ENCODE measurements around the gene SMG6. TPM values are rescaled to one million over a fixed set of nuclear protein-coding genes. Genes with fewer than 3 reads are reported as not detected.
A peak's percentile ranks its signal among the peaks of the same experiment; 100 is the strongest.

Gene SMG6
- total RNA-seq, 4 donors from 2014 or later = 17.9 to 24.0 (median 20.1) TPM

DNA sequence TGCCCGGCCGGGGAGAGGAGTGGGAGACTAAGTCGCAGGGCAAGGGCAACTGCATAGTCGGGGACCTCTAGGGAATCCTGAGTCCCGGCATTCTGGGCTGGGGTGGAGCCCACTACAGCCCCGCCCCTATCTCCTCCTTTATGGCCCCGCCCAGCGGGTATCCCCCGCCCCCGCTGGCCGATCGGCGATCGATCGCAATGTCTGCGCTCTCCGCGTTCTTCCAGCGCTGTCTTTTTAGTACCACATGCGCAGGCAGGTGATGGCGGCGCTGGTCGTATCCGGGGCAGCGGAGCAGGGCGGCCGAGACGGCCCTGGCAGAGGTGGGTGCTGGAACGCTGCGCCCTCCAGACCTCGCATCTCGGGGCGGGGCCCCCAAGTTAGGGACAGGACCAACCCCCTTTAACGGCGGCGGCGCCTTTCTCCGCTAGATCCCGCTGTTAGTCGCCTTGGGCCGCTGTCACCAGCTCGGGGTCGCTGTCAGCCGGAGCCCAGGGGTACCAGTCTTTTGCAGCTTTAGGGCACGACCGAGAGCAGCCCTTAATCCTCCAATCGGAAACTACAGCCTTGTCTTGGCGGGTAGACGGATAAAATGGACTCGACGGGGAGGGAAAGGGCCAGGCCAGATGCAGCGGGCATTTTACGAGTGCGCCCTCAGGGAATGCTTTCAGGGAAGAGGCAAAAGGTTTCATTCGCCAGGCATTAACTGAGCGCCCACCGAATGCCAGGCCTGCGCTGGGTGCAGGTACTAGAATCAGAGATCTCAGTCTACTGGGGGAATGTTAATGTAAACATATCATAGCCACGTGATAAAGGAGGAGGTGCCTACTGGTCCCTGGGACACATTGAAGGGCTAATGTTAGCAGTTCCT is 273.4 kb downstream of the SMG6 start, which contains the start of gene DPH1:
Gene DPH1 (plus strand): TSS at position 243 of the 868 bp plus-strand sequence. CDS start 17 bp downstream, at position 260.
- 0 to 5% methylated on average over 4 to 17 of the region's 59 CpGs for WGBS, 2 donors
- Histone ChIP-seq H3K36me3 (peaks cover 5 to 16% (median 6%) of the 10 kb centered on the region in 3 donors), H3K4me1 (peaks cover 16 to 47% (median 24%) of the 10 kb centered on the region in 3 donors), H3K27ac (peak within 1 kb of the TSS; percentile 67 to 85 (median 78)), H3K9me3 (no peaks in the 10 kb centered on the region), H3K4me3 (peak within 1 kb of the TSS; percentile 81 to 97 (median 90)), H3K27me3 (peaks cover 0 to 39% (median 0%) of the 10 kb centered on the region in 4 donors)
- DNase-seq = peak; percentile 46
- intact Hi-C loops (cut with DNase I) = loop anchor here (5.0 kb wide), 1 partner anchor 123 kb away; no protein-coding TSS in a partner anchor
- peak in 3 of 6 experiments; percentile 3 to 48 (median 32) for TF ChIP-seq CTCF (IDR thresholded peaks at IDR 0.05)
- TF ChIP-seq POLR2A (IDR thresholded peaks at IDR 0.05) = peak in 2 of 4 donors; percentile 39 to 41

DNA sequence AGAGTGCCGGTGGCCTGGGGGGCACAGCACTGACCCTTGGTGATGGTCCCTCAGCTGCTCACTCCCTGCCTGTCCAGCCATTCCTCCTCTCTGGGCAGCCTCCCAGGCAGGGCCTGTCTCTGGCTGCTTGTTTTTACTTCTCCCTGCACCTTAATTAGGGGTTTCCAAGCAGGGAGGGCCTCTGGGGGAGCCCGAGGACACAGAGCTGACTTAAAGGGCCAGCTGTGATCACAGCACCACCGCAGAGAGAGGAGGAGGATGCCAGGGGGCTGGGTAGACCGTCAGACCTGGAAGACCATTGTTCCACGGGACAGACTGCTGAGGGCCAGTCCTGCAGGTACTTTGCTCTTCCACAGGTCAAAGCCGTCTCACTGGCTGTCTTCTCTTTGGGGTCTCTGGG is 274.8 kb downstream of the SMG6 start:
- WGBS, 2 donors = 48% methylated on average over 3 of the region's 6 CpGs; no CpG with 5 or more reads in 1 of the 2 donors
- Histone ChIP-seq H3K27me3 (peaks cover 0 to 53% (median 0%) of the 10 kb centered on the region in 4 donors), H3K4me3 (no peak overlapping the region), H3K9me3 (no peaks in the 10 kb centered on the region), H3K36me3 (peaks cover 4 to 6% (median 4%) of the 10 kb centered on the region in 3 donors), H3K4me1 (peaks cover 29 to 61% (median 34%) of the 10 kb centered on the region in 3 donors), H3K27ac (no peak overlapping the region)
- DNase-seq = no peak
- no peak for TF ChIP-seq POLR2A (IDR thresholded peaks at IDR 0.05)
- no peak for TF ChIP-seq CTCF (IDR thresholded peaks at IDR 0.05)
- intact Hi-C loops (cut with DNase I) = loop anchor here (5.0 kb wide), 1 partner anchor 121 kb away; no protein-coding TSS in a partner anchor

GRCh38 chr17:2028234-2028614 is 275.4 kb downstream of the SMG6 start:
- Histone ChIP-seq H3K27me3 (peaks cover 0 to 59% (median 0%) of the 10 kb centered on the region in 4 donors), H3K9me3 (no peaks in the 10 kb centered on the region), H3K4me1 (peaks cover 29 to 66% (median 34%) of the 10 kb centered on the region in 3 donors), H3K36me3 (peaks cover 0 to under 1% (median 0%) of the 10 kb centered on the region in 3 donors), H3K4me3 (no peak overlapping the region), H3K27ac (no peak overlapping the region)
- intact Hi-C loops (cut with DNase I) = loop anchor here (5.0 kb wide), 1 partner anchor 121 kb away; no protein-coding TSS in a partner anchor
- 82 to 88% methylated on average over 1 to 3 of the region's 5 CpGs for WGBS, 2 donors
- DNase-seq = no peak
- no peak for TF ChIP-seq POLR2A (IDR thresholded peaks at IDR 0.05)
- TF ChIP-seq CTCF (IDR thresholded peaks at IDR 0.05) = no peak

GRCh38 chr17:2027528-2028233 is 275.9 kb downstream of the SMG6 start:
- DNase-seq = no peak
- WGBS, 2 donors = 67 to 72% methylated on average over 3 of the region's 11 CpGs
- peaks cover 0 to 64% (median 0%) of the 10 kb centered on the region in 4 donors for H3K27me3 ChIP-seq
- H3K27ac ChIP-seq = no peak overlapping the region
- H3K4me1 ChIP-seq = peaks cover 29 to 69% (median 34%) of the 10 kb centered on the region in 3 donors
- TF ChIP-seq CTCF (IDR thresholded peaks at IDR 0.05) (no peak), POLR2A (IDR thresholded peaks at IDR 0.05) (no peak)
- H3K4me3 ChIP-seq = no peak overlapping the region
- intact Hi-C loops (cut with DNase I) = loop anchor here (5.0 kb wide), 1 partner anchor 120 kb away; no protein-coding TSS in a partner anchor
- no peaks in the 10 kb centered on the region for H3K36me3 ChIP-seq
- H3K9me3 ChIP-seq = no peaks in the 10 kb centered on the region

Measured in esophagus squamous epithelium (tissue), 5 donors.